Endothelial cell of umbilical vein (primary cell): ENCODE results near the gene MGAT5B. TPM values are rescaled to one million over a fixed set of nuclear protein-coding genes. Genes with fewer than 3 reads are reported as not detected.

Experiments
- BruUV-seq: library from RNA; stranded (reverse); fragments of 400-500 nt; replicated peaks from 2 replicates; lab custom pipeline; 2021; lab: Mats Ljungman, UMichigan
- CTCF ChIA-PET: fragments of 300-600, 350-600 bp; sonication (Branson Sonifier 250); formaldehyde crosslinking; loops from one replicate; lab custom pipeline; 2021; ENCODE audit warnings: antibody characterized with exemption, inconsistent platforms; lab: Charles Lee
- POLR2A ChIA-PET: fragments of 300-600, 350-600 bp; sonication (Branson Sonifier 250); formaldehyde crosslinking; loops from one replicate; lab custom pipeline; 2021; ENCODE audit warnings: antibody characterized with exemption, inconsistent platforms; lab: Charles Lee
- DNase-seq: peaks from one replicate; pipeline ENCODE4 v3.0.0-alpha.2; 2011; ENCODE audit warnings: low read depth, low spot score
- FAIRE-seq: peaks from 2 replicates; lab custom pipeline; 2011; peaks lifted over from hg19 to GRCh38; lab: Jason Lieb, UNC
- H2AFZ ChIP-seq: 2 replicates; pipeline ENCODE4 v1.6.0; 2012; ENCODE audit warnings: low read depth, low read length, control low read depth, inconsistent platforms
- H3K27ac ChIP-seq: 2 replicates; pipeline ENCODE4 v1.5.1; 2011; ENCODE audit warnings: low read depth, mild to moderate bottlenecking, control low read depth, low read length, moderate library complexity; ENCODE audit not compliant: insufficient read depth
- H3K27me3 ChIP-seq, 2 experiments: 2 replicates each; pipeline versions ENCODE4 v1.6.0 to v1.6.1; 2011; ENCODE audit warnings: low read length in 2 of 2, mixed read lengths in 1 of 2; ENCODE audit not compliant: control insufficient read depth in 2 of 2, insufficient read depth in 2 of 2
- H3K36me3 ChIP-seq, 2 experiments: 2 replicates in 1 of 2; 3 replicates in 1 of 2; pipeline ENCODE4 v1.5.1; 2011; ENCODE audit warnings: low read length in 2 of 2, mild to moderate bottlenecking in 1 of 2, moderate library complexity in 1 of 2; ENCODE audit not compliant: control insufficient read depth in 2 of 2, insufficient read depth in 2 of 2; ENCODE audit errors: extremely low read depth in 1 of 2
- H3K4me1 ChIP-seq: 3 replicates; pipeline ENCODE4 v1.5.1; 2011; ENCODE audit warnings: mild to moderate bottlenecking, low read length; ENCODE audit not compliant: control insufficient read depth, insufficient read depth; ENCODE audit errors: extremely low read depth
- H3K4me2 ChIP-seq: 2 replicates; pipeline ENCODE4 v1.6.1; 2011; ENCODE audit warnings: low read length, control low read depth, mixed read lengths; ENCODE audit not compliant: insufficient read depth
- H3K4me3 ChIP-seq, 3 experiments: fragments of 200-600 bp in 1 of 3; sonication (generic), shearing (Covaris generic) in 1 of 3; replicated peaks in 1 of 3; 2 replicates each; pipeline ENCODE4 v1.5.1; 2011 to 2016; ENCODE audit warnings: control low read depth in 3 of 3, low read length in 3 of 3, mild to moderate bottlenecking in 2 of 3, inconsistent platforms in 1 of 3, low read depth in 1 of 3, moderate library complexity in 1 of 3; ENCODE audit not compliant: insufficient read depth in 1 of 3
- H3K79me2 ChIP-seq: 2 replicates; pipeline ENCODE4 v1.6.0; 2012; ENCODE audit warnings: low read length, inconsistent platforms; ENCODE audit not compliant: control insufficient read depth, insufficient read depth
- H3K9ac ChIP-seq: replicated peaks from 2 replicates; pipeline ENCODE3; 2011; ENCODE audit warnings: low read length, control low read depth; ENCODE audit not compliant: insufficient read depth; ENCODE audit errors: extremely low read depth
- H3K9me1 ChIP-seq: replicated peaks from 3 replicates; pipeline ENCODE4 v1.6.0; 2011; ENCODE audit warnings: mild to moderate bottlenecking, low read length; ENCODE audit not compliant: control insufficient read depth, insufficient read depth; ENCODE audit errors: extremely low read depth
- H3K9me3 ChIP-seq: replicated peaks from 2 replicates; pipeline ENCODE4 v1.5.1; 2012; ENCODE audit warnings: low read length, inconsistent platforms; ENCODE audit not compliant: control insufficient read depth, insufficient read depth
- H4K20me1 ChIP-seq: replicated peaks from 2 replicates; pipeline ENCODE3; 2011; ENCODE audit warnings: mild to moderate bottlenecking, low read length; ENCODE audit not compliant: control insufficient read depth, insufficient read depth; ENCODE audit errors: extremely low read depth
- CTCF ChIP-seq, 2 donors: IDR thresholded peaks; 1 replicate in 1 of 2; 2 replicates in 1 of 2; pipeline ENCODE4 v1.5.1; 2011; ENCODE audit warnings: low read length in 2 of 2, mild to moderate bottlenecking in 2 of 2, moderate library complexity in 2 of 2, control low read depth in 1 of 2, inconsistent platforms in 1 of 2, low read depth in 1 of 2; ENCODE audit not compliant: insufficient read depth in 1 of 2; ENCODE audit errors: extremely low read depth in 1 of 2
- FOS ChIP-seq: IDR thresholded peaks from 2 replicates; pipeline ENCODE4 v1.6.1; 2011; ENCODE audit warnings: mild to moderate bottlenecking, low read length, moderate library complexity, borderline replicate concordance; ENCODE audit not compliant: insufficient read depth
- GATA2 ChIP-seq: IDR thresholded peaks from 2 replicates; pipeline ENCODE4 v1.7.0; 2011; ENCODE audit warnings: low read depth, mild to moderate bottlenecking, moderate library complexity, mixed read lengths, low read length; ENCODE audit not compliant: insufficient read length, insufficient read depth
- JUN ChIP-seq: IDR thresholded peaks from 2 replicates; pipeline ENCODE4 v1.6.1; 2011; ENCODE audit warnings: borderline replicate concordance, low read depth; ENCODE audit not compliant: insufficient read length, insufficient read depth
- MAX ChIP-seq: IDR thresholded peaks from 2 replicates; pipeline ENCODE4 v1.6.1; 2011; ENCODE audit not compliant: insufficient read depth, insufficient read length
- MYC ChIP-seq: IDR thresholded peaks from one replicate; pipeline ENCODE4 v1.6.1; 2011; ENCODE audit warnings: mild to moderate bottlenecking, low read depth, low read length
- POLR2A ChIP-seq: IDR thresholded peaks from 2 replicates; pipeline ENCODE4 v1.6.1; 2012; ENCODE audit warnings: low read depth, mild to moderate bottlenecking, control low read depth, low read length
- POLR2AphosphoS5 ChIP-seq: IDR thresholded peaks from 2 replicates; pipeline ENCODE4 v1.6.1; 2012; ENCODE audit warnings: low read depth, mild to moderate bottlenecking, control low read depth, low read length, moderate library complexity; ENCODE audit not compliant: insufficient read depth
- dilution Hi-C: fragments of 300-500 bp; cut with MboI; formaldehyde crosslinking; loops from one replicate; pipeline ENCODE4 v1.15.0; 2019; ENCODE audit warnings: low sequenced_read_pairs; ENCODE audit not compliant: extremely low pct_ligation_motif_present
- intact Hi-C: fragments of 100-400 bp; cut with micrococcal nuclease; formaldehyde crosslinking; loops from one replicate; pipeline ENCODE4 v1.10.0; 2022
- polyA plus RNA-seq, 4 experiments: library from polyadenylated mRNA; depleted of rRNA in 3 of 4; stranded (reverse) in 3 of 4; unstranded in 1 of 4; fragments of >200 nt; gene quantifications; 2 replicates each; pipeline versions ENCODE4 v1.2.1 to v1.2.3, GENCODE V29; 2011 to 2012; ENCODE audit warnings: missing spikeins in 1 of 4
- total RNA-seq: library from RNA; stranded (reverse); gene quantifications from 2 replicates; pipeline ENCODE4 v1.2.3, GENCODE V29; 2021

The MGAT5B gene
- total and polyA plus RNA-seq, 2 donors (not counting 3 experiments of a cell fraction or from before 2014, with no cell fraction given): 1.7 to 2.1 TPM

- DNase-seq (no peak), FAIRE-seq (no peak)
- Histone ChIP-seq H3K27ac (no peak overlapping the region), H3K4me2 (no peak overlapping the region), H3K9ac (no peak overlapping the region), H3K36me3 (no peaks in the 10 kb centered on the region), H3K79me2 (no peaks in the 10 kb centered on the region), H3K27me3 (no peaks in the 10 kb centered on the region), H3K9me3 (no peaks in the 10 kb centered on the region), H3K9me1 (no peaks in the 10 kb centered on the region), H4K20me1 (no peaks in the 10 kb centered on the region), H3K4me3 (no peak overlapping the region), H2AFZ (no peak overlapping the region), H3K4me1 (no peaks in the 10 kb centered on the region)
- ChIA-PET POLR2A (no interaction called here), CTCF (no interaction called here)
- BruUV-seq: no TSS peak
- TF ChIP-seq POLR2AphosphoS5: no peak
- no peak for TF ChIP-seq JUN
- no peak for TF ChIP-seq MYC
- no peak for TF ChIP-seq GATA2
- no peak for TF ChIP-seq FOS
- no peak for TF ChIP-seq MAX
- no peak for TF ChIP-seq CTCF (IDR thresholded peaks at IDR 0.05; ENCODE audit: extremely low read depth in 1 of 2, insufficient read depth in 1 of 2, low read depth in 1 of 2, low read length in 2 of 2)
- no peak for TF ChIP-seq POLR2A
- dilution Hi-C loops: no loop called here
- intact Hi-C loops: no loop called here
Measured at GRCh38 chr17:76921340-76922036, 53.3 kb downstream of the MGAT5B start.
